NCI-H1417 treated with DMSO at 0.1 percent for 48 hours (cell line): ENCODE data around the gene KRTAP29-1.
"Not testable (repeated sequence)": the region's sequence is repeated elsewhere in the genome, so short reads cannot be mapped to it uniquely, and the experiment has no call there.

ENCODE experiments used
- DNase-seq: peaks from one replicate; lab custom pipeline; 2025; lab: John Stamatoyannopoulos, UW

The KRTAP29-1 gene

DNA sequence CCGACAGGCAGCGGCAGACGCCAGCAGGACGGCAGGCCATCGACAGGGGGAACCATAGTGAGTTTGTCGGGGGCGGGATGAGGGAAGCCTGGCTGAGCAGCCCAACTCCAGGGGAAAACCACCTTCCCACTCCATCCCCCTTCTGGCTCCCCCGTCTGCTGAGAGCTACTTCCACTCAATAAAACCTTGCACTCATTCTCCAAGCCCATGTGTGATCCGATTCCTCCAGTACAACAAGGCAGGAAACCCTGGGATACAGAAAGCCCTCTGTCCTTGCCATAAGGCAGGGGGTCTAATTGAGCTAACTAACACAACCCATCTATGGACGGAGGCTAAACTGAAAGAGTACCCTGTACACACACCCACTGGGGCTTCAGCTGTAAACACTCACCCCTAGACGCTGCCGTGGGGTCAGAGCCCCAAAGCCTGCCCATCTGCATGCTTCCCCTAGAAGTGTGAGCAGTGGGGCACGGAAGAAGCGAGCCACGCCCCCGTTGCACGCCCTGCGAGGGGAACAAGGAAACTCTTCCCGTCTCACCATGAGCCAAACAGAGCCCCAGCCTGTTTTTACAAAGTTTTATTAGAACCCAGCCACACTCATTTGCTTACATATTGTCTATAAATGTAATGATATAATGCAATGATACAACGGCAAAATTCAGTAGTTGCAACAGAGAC lies 4.1 kb downstream of the KRTAP29-1 start:
- no peak for DNase-seq

DNA sequence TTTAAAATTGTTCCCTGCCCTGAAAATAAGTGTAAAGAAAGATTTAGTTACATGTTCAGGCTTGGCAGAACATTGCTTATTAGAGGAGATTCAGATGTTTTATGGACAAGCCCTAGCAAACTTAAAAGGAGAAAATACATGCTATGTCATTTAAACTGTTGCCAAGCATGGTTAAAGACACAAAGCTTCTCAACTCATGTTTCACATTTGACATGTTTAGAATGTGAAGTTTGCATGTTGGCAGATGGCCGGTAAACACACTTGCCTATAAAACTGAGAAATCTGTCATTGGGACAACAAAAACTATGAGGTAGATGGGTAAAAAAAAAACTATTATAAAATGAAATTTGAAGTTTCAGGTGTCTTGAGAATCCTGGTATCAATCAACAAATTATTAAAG lies 5.8 kb downstream of the KRTAP29-1 start:
- no peak for DNase-seq

DNA sequence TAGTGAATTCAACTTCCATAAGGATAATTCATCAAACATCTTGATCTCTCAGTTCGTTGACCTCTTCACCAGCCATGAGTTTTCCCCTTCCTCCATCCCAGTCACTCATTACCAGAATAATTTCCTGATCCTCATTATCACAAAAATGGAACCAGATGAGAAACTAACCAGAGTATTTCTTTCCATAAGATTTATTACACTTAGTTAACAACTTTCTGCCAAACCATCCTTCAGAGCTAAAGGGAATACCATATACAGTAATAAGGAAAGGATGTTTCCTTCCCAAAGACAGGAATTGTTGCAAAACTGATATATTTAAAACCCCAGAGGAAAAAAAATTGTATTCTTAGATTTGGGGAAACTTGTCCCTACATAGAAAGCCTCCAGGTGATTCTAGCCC lies 8.6 kb downstream of the KRTAP29-1 start:
- DNase-seq, result no peak

DNA sequence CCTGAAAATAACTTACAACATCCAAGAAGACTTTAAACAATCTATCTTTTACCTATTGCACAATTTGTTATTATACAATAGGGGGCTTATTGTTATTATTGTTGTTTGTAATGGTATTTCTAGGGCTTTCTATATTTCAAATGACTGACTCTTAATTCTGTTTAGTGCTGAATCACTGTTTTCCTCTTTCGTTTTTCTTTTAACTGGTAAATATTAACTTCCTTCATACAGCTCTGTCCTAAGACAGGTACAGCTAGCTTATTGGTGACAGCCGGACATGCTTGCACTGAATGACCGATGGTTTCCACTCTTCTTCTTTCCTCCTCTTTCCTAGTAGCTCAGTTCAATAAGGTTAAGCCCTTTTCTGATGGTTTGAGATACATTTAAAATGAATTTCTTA lies 15.6 kb downstream of the KRTAP29-1 start:
- DNase-seq, result no peak

DNA sequence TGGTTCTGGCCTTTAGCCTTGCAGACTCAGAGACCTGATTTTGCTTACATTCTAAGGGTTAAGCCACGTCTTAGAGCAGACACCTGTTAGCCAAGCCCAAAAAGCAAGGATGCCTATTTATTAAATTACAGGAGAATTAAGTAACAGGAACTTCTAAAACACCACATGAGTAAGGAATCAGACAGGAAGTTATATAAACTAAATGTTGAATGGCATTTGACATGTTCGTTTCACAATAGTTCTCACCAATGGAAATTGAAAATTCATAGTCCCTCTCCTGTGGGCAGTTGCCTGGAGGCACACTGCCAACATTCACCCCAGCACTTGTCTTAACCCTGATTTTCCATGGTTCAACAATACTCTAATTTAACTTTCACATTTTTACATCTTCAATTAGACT lies 18.1 kb downstream of the KRTAP29-1 start:
- no peak for DNase-seq

DNA sequence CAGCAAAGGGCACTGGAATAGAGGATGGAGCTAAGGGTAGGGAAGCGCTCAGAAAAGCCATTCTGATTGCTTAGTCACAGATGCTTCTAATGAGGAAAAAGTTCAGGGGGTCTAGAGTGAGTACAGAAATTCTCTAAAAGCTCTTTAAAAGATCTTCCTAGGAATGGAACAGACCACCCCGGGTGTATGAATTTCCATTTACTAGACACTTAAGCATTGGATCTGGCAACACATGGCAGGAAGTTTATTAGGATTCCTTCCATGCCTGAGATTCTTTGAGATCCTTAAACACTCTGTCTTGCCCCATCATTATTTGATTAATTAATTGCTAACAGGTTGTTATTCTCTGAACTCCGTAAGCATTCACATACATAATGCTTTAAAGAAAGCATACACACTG lies 18.6 kb downstream of the KRTAP29-1 start:
- no peak for DNase-seq

DNA sequence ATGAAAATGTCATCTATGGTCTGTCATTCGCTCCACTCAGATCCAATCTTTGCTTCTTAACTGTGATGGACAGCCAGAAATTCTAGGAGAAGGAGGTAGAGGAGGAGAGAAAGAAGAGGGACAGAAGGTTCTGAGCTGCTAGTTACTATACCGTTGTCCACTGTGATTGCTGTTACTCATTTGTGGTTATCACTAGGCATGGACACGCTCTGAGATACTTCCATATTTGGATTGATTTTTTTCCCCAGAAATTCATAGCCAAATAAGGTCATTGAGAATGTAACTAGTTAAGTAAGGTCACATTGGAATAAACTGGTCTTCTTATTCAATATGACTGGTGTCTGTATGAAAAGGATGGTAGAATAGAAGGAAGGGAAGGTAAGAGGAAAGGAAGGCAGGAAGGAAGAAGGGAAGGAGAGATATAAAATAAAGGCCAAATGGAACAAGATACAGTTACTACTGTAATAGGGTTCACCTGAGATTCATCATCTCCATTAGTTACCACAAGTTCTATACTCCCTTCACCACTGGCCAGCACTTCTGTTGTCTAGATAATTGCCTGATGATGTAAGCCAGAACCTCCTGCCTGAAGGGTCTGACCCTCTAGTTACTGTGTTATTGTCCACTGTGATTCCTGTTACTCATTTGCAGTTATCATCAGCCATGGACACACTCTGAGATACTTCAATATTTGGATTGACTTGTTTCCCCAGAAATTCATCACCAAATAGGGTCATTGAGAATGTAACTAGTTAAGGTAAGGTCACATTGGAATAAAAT lies 24.3 kb downstream of the KRTAP29-1 start:
- DNase-seq, result no peak

DNA sequence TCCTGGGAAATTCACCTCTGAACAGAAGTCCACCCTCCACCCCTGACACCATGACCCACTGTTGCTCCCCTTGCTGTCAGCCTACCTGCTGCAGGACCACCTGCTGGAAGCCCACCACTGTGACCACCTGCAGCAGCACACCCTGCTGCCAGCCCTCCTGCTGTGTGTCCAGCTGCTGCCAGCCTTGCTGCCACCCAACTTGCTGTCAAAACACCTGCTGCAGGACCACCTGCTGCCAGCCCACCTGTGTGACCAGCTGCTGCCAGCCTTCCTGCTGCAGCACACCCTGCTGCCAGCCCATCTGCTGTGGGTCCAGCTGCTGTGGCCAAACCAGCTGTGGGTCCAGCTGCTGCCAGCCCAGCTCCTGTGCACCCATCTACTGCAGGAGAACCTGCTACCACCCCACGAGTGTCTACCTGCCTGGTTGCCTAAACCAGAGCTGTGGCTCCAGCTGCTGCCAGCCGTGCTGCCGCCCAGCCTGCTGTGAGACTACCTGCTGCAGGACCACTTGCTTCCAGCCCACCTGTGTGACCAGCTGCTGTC lies 26.9 kb downstream of the KRTAP29-1 start, which contains the start of gene KRTAP9-7:
Gene KRTAP9-7, plus strand, starts transcription at position 51 of the 543 bp plus-strand sequence. Its CDS starts 0 bp downstream, at position 51.
- not testable (repeated sequence) for DNase-seq

DNA sequence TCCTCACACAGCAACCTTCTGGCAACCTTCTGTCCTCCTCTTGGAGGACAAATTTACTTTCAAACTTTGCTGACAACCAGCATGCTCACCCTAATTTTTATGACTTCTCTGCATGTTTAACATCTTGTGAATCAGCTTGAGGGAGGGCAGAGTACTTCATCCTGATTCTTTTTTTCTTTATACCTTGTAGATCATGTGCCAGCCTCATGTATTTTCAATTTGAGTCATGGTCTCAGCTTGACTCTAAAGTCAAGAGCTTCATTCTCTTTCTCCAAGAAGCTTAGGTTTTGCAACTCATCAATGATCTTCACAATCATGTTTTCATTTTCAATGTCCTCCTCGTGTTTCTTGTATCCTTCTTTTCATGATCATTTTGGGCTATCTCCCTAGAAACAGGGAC lies 30.8 kb downstream of the KRTAP29-1 start:
- DNase-seq, result no peak

DNA sequence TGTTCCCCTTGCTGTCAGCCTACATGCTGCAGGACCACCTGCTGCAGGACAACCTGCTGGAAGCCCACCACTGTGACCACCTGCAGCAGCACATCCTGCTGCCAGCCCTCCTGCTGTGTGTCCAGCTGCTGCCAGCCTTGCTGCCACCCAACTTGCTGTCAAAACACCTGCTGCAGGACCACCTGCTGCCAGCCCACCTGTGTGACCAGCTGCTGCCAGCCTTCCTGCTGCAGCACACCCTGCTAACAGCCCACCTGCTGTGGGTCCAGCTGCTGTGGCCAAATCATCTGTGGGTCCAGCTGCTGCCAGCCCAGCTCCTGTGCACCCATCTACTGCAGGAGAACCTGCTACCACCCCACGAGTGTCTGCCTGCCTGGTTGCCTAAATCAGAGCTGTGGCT lies 31.3 kb downstream of the KRTAP29-1 start:
- DNase-seq, result not testable (repeated sequence)

DNA sequence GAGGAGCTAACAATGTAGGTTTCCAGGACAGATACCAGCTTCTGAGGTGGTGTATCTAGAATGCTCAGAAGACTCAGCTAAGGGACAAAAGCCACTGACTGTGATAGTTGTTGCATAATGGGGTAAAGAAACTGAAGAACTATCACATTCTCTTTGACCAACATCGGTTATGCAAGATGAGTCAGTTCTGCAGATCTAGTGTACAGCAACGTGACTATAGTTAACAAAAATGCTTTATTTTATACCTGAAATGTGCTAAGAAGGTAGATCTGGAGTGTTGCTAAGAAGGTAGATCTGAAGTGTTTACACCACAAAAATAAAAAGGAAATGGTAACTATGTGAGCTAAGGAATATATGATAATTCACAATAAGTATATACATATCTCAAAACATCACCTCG lies 34.9 kb downstream of the KRTAP29-1 start:
- no peak for DNase-seq

DNA sequence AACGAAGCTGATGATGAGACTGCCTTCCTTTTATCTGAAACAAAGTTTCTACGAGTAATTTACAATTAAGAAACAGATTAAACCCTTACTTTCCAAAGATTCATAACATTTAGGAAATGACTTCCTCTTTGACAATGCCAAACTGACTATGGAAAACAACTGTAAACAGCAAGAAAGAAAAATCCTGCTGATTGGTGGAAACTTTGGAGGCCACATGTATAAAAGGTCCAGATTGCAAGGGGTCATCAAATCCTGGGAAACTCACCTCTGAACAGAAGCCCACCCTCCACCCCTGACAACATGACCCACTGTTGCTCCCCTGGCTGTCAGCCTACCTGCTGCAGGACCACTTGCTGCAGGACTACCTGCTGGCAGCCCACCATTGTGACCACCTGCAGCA lies 37.6 kb downstream of the KRTAP29-1 start, which contains the start of gene KRTAP9-6:
Gene KRTAP9-6, plus strand, starts transcription at position 301 of the 400 bp plus-strand sequence. Its CDS starts 0 bp downstream, at position 301.
- DNase-seq, result no peak

DNA sequence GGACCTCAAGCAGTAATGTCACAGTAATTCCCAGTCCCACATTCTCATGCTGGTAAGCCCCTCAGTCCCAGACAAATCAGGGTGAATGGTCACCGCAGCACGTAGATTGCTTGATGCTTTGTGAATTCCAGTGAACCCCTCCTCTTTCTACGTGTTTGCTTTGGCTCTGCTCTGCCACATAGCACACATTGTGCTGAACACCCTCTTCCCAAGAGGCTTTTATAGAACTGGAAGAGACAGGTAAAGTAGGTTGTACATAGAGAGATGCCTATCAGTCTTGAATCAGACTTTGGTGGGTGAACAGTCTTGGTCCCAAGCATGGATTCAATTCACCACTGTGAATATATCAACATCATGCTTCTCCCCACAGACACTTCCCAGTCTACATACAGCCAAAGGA lies 38.1 kb downstream of the KRTAP29-1 start:
- no peak for DNase-seq

DNA sequence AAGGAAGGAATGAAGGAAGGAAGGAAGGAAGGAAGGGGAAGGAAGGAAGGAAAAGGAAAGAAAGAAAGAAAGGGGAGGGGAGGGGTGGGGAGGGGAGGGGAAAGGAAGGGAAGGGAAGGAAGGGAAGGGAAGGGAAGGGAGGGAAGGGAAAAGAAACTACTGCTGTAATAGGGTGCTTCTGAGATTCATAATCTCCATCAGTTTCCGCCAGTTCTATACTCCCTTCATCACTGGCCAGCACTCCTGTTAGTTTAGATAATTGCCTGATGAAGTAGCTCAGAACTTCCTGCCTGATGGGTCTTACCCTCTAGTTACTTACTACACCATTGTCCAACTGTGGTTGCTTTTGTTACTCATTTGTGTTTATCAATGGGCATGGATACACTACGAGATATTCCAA lies 39.4 kb downstream of the KRTAP29-1 start:
- DNase-seq, result no peak

DNA sequence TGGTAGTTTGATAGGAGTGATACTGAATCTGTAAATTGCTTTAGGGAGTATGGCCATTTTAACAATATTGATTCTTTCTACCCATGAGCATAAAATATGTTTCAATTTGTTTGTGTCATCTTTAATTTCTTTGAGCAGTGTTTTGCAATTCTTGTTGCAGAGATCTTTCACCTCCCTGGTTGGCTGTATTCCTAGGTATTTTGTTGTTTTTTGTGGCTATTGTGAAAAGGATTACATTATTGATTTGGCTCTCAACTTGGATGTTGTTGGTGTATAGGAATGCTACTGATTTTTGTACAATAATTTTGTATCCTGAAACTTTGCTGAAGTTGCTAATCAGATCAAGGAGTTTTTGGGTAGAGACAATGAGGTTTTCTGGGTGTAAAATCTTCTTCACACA lies 44.2 kb downstream of the KRTAP29-1 start:
- no peak for DNase-seq

DNA sequence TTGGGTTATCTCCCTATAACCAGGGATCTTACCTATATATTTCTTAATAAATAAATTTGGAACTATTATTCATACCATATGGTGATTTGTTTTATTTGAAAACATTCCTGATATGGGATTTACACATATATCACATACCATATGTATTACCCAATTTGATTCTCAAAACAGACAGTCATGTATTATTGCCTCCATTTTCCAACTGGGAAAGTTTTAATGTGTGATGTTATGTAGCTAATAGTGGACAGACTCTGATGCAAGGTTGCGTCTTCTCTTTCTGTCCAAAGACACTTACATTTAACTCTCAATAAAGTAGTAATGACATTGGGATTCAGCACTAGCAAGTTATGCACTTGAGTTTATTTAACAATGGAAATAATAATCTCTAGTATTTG lies 46.4 kb downstream of the KRTAP29-1 start:
- DNase-seq, result no peak

DNA sequence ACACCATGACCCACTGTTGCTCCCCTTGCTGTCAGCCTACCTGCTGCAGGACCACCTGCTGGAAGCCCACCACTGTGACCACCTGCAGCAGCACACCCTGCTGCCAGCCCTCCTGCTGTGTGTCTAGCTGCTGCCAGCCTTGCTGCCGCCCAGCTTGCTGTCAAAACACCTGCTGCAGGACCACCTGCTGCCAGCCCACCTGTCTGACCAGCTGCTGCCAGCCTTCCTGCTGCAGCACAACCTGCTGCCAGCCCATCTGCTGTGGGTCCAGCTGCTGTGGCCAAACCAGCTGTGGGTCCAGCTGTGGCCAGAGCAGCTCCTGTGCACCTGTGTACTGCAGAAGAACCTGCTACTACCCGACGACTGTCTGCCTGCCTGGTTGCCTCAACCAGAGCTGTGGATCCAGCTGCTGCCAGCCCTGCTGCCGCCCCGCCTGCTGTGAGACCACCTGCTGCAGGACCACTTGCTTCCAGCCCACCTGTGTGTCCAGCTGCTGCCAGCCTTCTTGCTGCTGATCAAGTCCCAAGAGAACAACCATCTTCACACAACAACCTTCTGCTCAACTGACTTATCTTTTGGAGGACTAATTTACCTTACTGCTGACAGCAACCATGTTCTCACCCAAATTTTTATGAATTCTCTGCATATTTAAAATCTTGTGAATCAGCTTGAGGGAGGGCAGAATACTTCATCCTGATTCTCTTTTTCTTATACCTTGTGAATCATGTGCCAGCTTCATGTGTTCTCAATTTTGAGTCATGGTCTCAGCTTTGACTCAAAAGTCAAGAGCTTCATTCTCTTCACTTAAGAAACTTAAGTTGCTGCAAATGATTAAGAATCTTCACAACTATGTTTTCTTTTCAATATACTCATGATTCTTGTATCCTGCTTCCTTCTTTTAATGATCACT lies 47.0 kb downstream of the KRTAP29-1 start, which contains the start of gene KRTAP9-9:
Gene KRTAP9-9, plus strand, starts transcription at position 4 of the 910 bp plus-strand sequence.
- not testable (repeated sequence) for DNase-seq

DNA sequence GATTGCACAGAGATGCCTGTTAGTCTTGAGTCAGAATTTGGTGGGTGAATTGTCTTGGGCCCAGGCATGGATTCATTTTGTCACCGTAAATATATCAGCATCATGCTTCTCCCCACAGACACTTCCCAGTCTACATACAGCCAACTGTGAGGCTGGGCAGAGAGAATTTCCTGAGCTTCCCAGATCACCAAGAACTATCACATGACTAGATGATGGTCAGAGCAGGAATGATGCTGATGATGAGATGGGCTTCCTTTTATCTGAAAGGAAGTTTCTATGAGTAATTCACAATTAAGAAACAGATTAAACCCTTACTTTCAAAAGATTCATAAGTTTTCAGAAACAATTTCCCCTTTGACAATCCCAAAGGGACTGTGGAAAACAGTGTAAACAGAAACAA lies 47.8 kb downstream of the KRTAP29-1 start:
- DNase-seq, result no peak
